Astrocyte (in vitro differentiated cells and primary cell): Measurements from ENCODE around the gene LRRC55. TPM values are rescaled to one million over a fixed set of nuclear protein-coding genes. Genes with fewer than 3 reads are reported as not detected.

ENCODE experiments used
- DNase-seq: peaks from one replicate; pipeline ENCODE4 v3.0.0-alpha.2; 2010; ENCODE audit warnings: low read depth
- FAIRE-seq: peaks from 2 replicates; lab custom pipeline; 2011; peaks lifted over from hg19 to GRCh38; lab: Jason Lieb, UNC
- H2AFZ ChIP-seq: 2 replicates; pipeline ENCODE4 v1.6.0; 2012; ENCODE audit warnings: low read depth, low read length, inconsistent platforms
- H3K27ac ChIP-seq: 2 replicates; pipeline ENCODE4 v1.5.1; 2011; ENCODE audit warnings: low read depth, low read length, inconsistent platforms
- H3K27me3 ChIP-seq: 2 replicates; pipeline ENCODE4 v1.6.0; 2011; ENCODE audit warnings: low read length, inconsistent platforms; ENCODE audit not compliant: insufficient read depth
- H3K36me3 ChIP-seq: 2 replicates; pipeline ENCODE4 v1.5.1; 2011; ENCODE audit warnings: low read length, inconsistent platforms; ENCODE audit not compliant: insufficient read depth
- H3K4me1 ChIP-seq: 2 replicates; pipeline ENCODE4 v1.5.1; 2011; ENCODE audit warnings: low read length, inconsistent platforms; ENCODE audit not compliant: insufficient read depth
- H3K4me2 ChIP-seq: 2 replicates; pipeline ENCODE4 v1.6.0; 2012; ENCODE audit warnings: low read length, inconsistent platforms
- H3K4me3 ChIP-seq: 2 replicates; pipeline ENCODE4 v1.5.1; 2011; ENCODE audit warnings: low read depth, mild to moderate bottlenecking, low read length, inconsistent platforms; ENCODE audit not compliant: insufficient read depth
- H3K79me2 ChIP-seq: 2 replicates; pipeline ENCODE4 v1.6.0; 2012; ENCODE audit warnings: mild to moderate bottlenecking, low read length, inconsistent platforms; ENCODE audit not compliant: insufficient read depth
- H3K9ac ChIP-seq: 2 replicates; pipeline ENCODE4 v1.6.0; 2012; ENCODE audit warnings: mild to moderate bottlenecking, low read length, inconsistent platforms
- H3K9me3 ChIP-seq: 2 replicates; pipeline ENCODE4 v1.5.1; 2012; ENCODE audit warnings: low read depth, mild to moderate bottlenecking, low read length, inconsistent platforms; ENCODE audit not compliant: insufficient read depth
- H4K20me1 ChIP-seq: 2 replicates; pipeline ENCODE4 v1.6.0; 2012; ENCODE audit warnings: low read length, inconsistent platforms; ENCODE audit not compliant: insufficient read depth
- H3K27ac Mint-ChIP-seq: one replicate; pipeline ENCODE4 v1.8.0; 2021; ENCODE audit warnings: mild to moderate bottlenecking, mixed read lengths; ENCODE audit not compliant: unreplicated experiment
- H3K27me3 Mint-ChIP-seq: one replicate; pipeline ENCODE4 v1.8.0; 2021; ENCODE audit warnings: low read depth, mixed read lengths; ENCODE audit not compliant: unreplicated experiment
- H3K36me3 Mint-ChIP-seq: one replicate; pipeline ENCODE4 v1.8.0; 2021; ENCODE audit warnings: low read depth, mixed read lengths; ENCODE audit not compliant: unreplicated experiment
- H3K4me1 Mint-ChIP-seq: one replicate; pipeline ENCODE4 v1.8.0; 2021; ENCODE audit warnings: low read depth, mixed read lengths; ENCODE audit not compliant: unreplicated experiment
- H3K4me3 Mint-ChIP-seq: one replicate; pipeline ENCODE4 v1.8.0; 2021; ENCODE audit warnings: mild to moderate bottlenecking, moderate library complexity, mixed read lengths; ENCODE audit not compliant: unreplicated experiment
- H3K9me3 Mint-ChIP-seq: one replicate; pipeline ENCODE4 v1.8.0; 2021; ENCODE audit warnings: mild to moderate bottlenecking, mixed read lengths; ENCODE audit not compliant: unreplicated experiment
- CTCF ChIP-seq: IDR thresholded peaks from 2 replicates; pipeline ENCODE4 v1.5.1; 2011; ENCODE audit warnings: low read depth, mild to moderate bottlenecking, inconsistent platforms, low read length, moderate library complexity; ENCODE audit not compliant: insufficient read depth
- EZH2 ChIP-seq: IDR thresholded peaks from 2 replicates; pipeline ENCODE4 v1.6.1; 2012; ENCODE audit warnings: mild to moderate bottlenecking, low read length, inconsistent platforms; ENCODE audit not compliant: insufficient read depth
- total RNA-seq: library from RNA; stranded (reverse); gene quantifications from 2 replicates; pipeline ENCODE4 v1.2.1, GENCODE V29; 2021

Gene LRRC55
- total RNA-seq, 1 donor from 2014 or later: not detected

- Mint-ChIP-seq H3K9me3 (peaks cover 1% of the 10 kb centered on the region), H3K4me3 (no peak overlapping the region), H3K27ac (no peak overlapping the region), H3K27me3 (peaks cover 15% of the 10 kb centered on the region), H3K36me3 (no peaks in the 10 kb centered on the region), H3K4me1 (peaks cover 7% of the 10 kb centered on the region)
- no peak overlapping the region for H3K4me2 ChIP-seq
- H2AFZ ChIP-seq: no peak overlapping the region
- H3K27me3 ChIP-seq: no peaks in the 10 kb centered on the region
- FAIRE-seq: no peak
- H3K4me3 ChIP-seq: no peak overlapping the region
- H3K4me1 ChIP-seq: no peaks in the 10 kb centered on the region
- no peak overlapping the region for H3K9ac ChIP-seq
- DNase-seq: no peak
- no peaks in the 10 kb centered on the region for H4K20me1 ChIP-seq
- H3K27ac ChIP-seq: no peak overlapping the region
- H3K9me3 ChIP-seq: no peaks in the 10 kb centered on the region
- H3K36me3 ChIP-seq: no peaks in the 10 kb centered on the region
- H3K79me2 ChIP-seq: no peaks in the 10 kb centered on the region
- TF ChIP-seq CTCF (no peak), EZH2 (no peak)
Measured at GRCh38 chr11:57160665-57161064, 21.1 kb upstream of the LRRC55 start.

GRCh38 chr11:57161351-57161750 is 20.4 kb upstream of the LRRC55 start:
- H3K4me1 ChIP-seq: no peaks in the 10 kb centered on the region

More at GRCh38 chr11:57161351-57161750, 20.4 kb upstream of the LRRC55 start:
- peaks cover 1% of the 10 kb centered on the region for H3K9me3 Mint-ChIP-seq
- Histone ChIP-seq H3K27ac (no peak overlapping the region), H3K9ac (no peak overlapping the region), H3K36me3 (no peaks in the 10 kb centered on the region), H3K4me3 (no peak overlapping the region), H3K79me2 (no peaks in the 10 kb centered on the region), H3K4me2 (no peak overlapping the region), H2AFZ (no peak overlapping the region), H4K20me1 (no peaks in the 10 kb centered on the region), H3K9me3 (no peaks in the 10 kb centered on the region), H3K27me3 (no peaks in the 10 kb centered on the region)
- TF ChIP-seq CTCF (no peak), EZH2 (no peak)
- FAIRE-seq (no peak), DNase-seq (no peak)
- H3K27ac Mint-ChIP-seq: no peak overlapping the region
- H3K36me3 Mint-ChIP-seq: no peaks in the 10 kb centered on the region
- H3K27me3 Mint-ChIP-seq: peaks cover 15% of the 10 kb centered on the region
- peaks cover 5% of the 10 kb centered on the region for H3K4me1 Mint-ChIP-seq
- H3K4me3 Mint-ChIP-seq: no peak overlapping the region
